Activated CD8-positive, alpha-beta memory T cell treated with anti-CD3 and anti-CD28 coated beads, Interleukin-2, amount 50 U/mL, for 1 hour (primary cell): ENCODE results near the gene KLHL22.
"Not testable (repeated sequence)": the region's sequence is repeated elsewhere in the genome, so short reads cannot be mapped to it uniquely, and the experiment has no call there.

Experiments
- DNase-seq: peaks from one replicate; pipeline ENCODE4 v3.0.0-alpha.2; 2020; ENCODE audit errors: extremely low read depth

KLHL22 gene, protein sequence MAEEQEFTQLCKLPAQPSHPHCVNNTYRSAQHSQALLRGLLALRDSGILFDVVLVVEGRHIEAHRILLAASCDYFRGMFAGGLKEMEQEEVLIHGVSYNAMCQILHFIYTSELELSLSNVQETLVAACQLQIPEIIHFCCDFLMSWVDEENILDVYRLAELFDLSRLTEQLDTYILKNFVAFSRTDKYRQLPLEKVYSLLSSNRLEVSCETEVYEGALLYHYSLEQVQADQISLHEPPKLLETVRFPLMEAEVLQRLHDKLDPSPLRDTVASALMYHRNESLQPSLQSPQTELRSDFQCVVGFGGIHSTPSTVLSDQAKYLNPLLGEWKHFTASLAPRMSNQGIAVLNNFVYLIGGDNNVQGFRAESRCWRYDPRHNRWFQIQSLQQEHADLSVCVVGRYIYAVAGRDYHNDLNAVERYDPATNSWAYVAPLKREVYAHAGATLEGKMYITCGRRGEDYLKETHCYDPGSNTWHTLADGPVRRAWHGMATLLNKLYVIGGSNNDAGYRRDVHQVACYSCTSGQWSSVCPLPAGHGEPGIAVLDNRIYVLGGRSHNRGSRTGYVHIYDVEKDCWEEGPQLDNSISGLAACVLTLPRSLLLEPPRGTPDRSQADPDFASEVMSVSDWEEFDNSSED

DNA sequence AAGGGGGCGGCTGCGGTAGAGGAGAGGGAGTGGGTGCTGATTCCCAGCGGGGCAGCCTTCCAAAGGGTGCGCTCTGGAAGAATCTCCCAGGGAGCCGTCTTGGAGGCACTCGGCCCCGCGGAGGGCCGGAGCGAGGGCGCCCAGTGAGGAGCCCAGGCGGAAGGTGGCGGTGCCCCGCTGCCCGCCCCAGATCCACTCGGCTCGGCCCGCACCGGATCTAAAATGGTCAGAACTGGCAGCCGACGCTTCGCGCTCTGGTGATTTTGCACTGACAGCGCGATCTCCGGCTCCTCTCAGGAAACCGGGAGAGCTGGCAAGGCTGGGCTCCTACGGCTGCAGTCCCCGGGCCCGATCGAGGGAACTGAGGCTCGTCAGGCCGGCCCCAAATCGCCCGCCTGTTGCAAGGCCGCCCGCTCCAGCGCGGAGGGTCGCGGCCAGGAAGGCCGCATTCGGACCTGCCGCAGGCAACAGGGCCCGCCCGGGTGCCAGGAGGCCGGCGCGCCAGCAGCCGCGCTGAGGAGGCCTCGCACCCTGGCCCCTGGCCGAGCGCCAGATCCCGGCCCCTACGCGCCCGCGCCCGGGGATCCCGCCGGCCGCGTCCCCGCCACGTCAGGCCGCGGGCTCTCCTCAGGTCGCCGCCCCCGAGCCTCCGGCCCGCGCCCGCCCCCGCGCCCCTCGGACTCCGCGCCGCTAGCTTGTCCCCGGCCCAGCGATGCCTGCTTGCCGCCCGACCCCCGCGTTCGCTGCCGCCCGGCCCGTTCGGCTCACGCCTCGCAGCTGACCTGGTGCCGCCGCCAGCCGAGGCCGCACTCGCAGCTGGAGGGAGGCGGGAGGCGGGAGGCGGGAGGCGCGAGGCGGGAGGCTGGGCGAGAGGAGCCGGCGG lies at the start of gene KLHL22:
TSS of gene KLHL22 (minus strand) at position 818 of the 883 bp plus-strand sequence. CDS start 6,584 bp downstream, outside the sequence.
- DNase-seq: no peak

DNA sequence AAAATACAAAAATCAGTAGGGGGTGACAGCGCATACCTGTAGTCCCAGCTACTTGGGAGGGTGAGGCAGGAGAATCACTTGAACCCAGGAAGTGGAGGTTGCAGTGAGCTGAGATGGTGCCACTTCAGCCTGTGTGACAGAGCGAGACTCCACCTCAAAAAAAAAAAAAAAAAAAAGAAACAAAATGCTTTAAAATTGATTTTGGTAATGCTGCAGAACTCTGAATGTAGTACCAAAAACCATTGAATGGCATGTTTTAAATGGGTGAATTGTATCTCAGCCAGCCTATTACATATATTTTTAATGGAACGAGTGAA lies 49.7 kb upstream of the KLHL22 start:
- not testable (repeated sequence) for DNase-seq

DNA sequence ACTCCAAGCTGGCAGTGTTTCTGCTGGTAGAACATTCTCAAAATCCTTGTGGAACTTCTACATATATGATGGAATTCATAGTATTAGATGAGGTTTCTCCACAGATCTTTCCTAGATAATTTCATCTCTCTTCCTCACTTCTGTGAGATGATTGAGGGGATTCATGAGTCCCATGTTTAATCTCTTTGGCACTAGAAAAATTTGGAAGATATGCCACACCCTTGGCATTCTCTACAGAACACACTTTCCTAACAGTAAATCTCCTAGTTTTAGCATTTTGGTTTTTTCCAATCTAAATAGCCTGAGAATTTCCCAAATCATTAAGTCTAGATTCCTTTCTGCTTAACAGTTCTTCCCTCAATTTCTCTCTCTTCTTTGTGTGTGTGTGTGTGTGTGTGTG lies 47.1 kb upstream of the KLHL22 start:
- DNase-seq: no peak

DNA sequence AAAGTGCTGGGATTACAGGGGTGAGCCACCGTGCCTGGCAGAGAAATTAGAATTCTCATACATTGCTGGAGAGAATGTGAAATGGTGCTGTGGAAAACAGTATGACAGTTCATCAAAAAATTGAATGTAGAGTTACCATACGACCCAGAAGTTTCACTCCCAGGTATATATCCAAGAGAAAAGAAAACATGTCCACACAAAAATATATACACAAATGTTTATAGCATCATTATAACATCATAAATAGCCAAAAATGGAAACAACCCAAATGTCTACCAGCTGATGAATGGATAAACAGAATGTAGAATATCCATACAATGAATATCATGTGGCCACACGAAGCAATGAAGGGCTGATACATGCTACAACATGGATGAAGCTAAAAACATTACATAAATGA lies 46.5 kb upstream of the KLHL22 start:
- no peak for DNase-seq

DNA sequence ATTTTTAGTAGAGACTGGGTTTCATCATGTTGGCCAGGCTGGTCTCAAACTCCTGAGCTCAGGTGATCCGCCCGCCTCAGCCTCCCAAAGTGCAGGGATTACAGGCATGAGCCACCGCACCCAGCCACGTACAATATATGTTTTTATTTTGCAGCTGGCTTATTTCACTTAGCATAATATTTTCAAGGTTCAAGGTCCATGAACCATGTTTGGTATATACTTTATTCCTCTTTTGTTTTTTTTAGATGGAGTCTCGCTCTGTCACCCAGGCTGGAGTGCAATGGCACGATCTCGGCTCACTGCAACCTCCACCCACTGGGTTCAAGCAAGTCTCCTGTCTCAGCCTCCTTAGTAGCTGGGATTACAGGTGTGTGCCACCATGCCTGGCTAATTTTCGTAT lies 43.3 kb upstream of the KLHL22 start:
- not testable (repeated sequence) for DNase-seq

DNA sequence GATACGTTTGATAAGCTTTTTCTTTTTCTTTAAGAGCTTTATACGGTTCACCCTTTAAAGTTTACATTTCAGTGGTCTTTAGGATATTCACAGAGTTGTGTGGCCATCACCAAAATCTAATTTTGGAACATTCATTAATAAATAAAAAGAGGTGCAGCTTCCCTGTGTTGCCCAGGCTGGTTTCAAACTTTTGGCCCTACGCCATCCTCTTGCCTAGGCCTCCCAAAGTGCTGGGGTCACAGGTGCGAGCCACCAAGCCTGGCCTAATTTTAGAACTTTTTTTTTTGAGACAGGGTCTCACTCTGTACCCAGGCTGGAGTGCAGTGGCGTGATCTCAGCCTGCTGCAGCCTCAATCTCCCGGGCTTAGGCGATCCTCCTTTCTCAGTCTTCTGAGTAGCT lies 42.4 kb upstream of the KLHL22 start:
- DNase-seq: no peak

DNA sequence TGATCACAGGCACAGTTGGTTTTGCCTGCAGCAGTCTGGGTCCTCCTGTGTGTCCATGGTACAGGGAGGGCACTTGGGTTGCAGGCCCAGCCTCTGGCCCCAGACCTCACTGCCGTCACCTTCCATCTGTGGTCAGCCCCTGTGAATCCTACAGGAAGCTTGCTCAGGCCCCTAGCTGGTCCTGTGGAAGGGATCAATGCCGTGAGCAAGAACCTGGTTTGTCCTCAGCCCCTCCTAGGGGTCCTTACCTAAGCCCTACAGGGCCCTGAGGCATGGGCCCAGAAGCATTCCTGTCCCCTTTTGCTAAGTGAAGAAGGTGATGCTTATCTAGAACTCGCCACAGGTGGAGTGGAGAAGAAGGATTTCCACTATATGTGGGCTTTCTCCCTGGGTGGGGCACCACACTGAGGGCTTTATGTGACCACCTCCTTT lies 41.7 kb upstream of the KLHL22 start:
- no peak for DNase-seq

DNA sequence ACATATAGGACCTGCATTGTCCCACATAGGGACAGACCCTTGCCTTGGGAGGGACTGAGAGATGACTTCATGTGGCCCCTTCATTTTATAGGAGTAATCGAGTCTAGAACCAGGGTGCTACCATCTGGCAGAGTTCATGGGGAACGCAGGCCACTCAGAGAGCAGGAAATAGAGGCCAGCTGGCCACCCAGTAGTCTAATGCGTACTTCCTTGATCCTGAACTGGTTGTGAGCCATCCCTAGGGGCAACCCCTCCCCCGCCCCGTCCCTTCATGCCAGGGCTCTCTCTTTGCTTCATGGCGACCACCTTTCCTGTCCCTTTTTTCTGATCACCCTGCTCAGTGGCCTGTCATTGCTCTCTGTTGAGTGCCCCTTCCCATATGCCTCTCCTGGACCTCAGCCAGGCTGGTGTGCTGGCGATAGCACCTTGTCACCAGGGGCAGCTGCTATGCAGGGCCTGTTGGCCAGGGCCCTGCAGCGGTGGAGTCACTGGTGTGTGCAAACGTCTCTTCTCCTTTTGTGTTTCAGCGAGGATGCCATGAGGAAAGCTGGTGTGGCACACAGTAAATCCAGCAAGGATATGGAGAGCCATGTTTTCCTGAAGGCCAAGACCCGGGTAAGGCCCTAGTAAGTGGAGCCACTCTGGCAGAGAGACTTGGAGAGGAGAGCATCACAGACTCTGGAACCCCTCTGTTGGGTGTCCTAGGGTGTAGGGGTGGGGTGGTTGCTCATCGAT lies 41.2 kb upstream of the KLHL22 start:
- no peak for DNase-seq

DNA sequence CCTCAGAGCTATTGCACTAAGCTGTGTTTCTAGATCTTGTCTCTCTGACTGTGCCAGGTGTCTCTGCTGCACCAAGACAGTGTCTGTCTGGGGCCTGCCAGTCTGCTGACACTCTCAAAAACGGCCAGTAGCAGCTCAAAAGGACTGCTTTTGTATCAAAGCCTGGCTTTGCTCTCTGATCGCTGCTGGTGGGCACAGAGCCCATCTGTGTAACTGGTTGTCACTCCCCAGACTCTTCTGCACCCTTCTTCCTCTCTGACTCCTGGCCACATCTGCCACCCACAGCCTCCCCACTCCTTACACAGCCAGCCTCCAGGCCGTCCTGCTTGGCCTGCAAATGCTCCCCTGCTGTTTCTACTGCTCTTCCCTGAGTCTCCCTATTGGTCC lies 38.3 kb upstream of the KLHL22 start:
- no peak for DNase-seq

DNA sequence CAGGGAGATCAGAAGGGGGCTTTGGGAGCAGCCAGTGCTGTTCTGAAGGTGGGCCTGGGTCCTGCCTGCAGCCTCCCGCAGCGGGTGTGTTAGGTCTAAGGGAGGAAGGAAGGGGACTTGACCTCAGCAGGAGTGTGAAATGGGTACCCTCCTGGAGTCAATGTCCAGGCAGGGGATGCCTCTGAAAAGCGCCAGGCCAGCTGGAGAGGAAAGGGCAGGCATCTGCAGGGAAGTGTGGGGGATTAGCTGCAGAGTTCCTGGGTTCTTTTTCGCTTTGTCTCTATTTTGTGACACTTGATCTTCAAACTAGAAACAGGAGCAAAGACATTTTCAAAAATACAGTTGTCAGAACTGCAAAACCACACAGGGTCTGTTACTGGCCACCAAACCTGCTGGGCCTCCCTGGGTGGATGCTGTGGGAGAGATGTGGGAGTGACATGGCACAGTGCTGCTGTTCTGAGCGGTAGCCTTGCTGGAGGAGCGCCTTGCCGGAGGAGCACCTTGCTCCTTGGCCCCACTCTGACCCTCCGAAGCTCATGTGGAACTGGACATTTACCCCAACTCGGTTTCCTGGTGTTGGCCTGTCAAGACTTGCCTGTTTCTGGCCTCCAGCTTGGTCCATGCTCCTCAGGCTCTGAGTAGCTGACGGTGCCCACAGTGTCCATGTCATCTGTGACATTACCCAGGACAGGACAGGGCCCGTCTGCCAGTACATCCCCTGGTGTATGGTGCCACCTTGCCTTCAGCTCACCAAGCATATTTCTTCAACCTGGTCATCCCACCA lies 37.7 kb upstream of the KLHL22 start:
- no peak for DNase-seq

DNA sequence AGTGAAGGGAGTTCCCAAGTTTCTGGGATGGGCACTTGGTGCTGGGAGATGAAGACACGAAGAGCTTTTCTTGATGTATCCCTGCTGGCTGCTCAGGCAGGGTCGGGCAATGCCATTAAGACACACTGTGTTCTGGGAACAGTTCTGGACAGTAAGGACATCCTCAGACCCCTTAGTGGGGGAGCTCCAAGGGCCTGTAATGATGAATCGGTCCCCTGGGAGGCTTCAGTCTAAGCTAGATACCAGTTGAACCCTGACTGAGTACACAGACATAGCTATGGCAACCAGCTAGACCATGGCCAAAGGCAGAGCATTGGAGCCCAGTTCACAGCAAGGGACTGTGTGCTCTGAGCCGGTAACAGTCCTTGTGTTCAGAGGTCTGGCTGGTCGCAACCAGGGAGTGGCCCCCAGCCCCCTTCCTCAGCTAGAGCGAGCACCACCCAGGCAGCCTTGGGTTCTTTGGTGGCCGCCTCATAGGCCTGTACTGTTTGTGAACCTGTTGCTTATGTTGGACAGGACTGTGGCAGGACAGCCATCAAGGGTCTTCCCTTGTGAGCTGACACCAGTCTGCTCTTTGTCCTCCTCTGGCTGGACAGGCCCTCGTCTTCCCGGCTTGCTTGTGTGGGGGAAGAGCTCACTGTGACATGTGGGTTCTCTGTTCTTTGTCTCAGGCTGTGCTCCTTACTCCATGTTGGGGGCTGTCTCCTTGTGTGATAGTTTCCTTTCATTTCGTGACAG lies 36.8 kb upstream of the KLHL22 start:
- DNase-seq: no peak

DNA sequence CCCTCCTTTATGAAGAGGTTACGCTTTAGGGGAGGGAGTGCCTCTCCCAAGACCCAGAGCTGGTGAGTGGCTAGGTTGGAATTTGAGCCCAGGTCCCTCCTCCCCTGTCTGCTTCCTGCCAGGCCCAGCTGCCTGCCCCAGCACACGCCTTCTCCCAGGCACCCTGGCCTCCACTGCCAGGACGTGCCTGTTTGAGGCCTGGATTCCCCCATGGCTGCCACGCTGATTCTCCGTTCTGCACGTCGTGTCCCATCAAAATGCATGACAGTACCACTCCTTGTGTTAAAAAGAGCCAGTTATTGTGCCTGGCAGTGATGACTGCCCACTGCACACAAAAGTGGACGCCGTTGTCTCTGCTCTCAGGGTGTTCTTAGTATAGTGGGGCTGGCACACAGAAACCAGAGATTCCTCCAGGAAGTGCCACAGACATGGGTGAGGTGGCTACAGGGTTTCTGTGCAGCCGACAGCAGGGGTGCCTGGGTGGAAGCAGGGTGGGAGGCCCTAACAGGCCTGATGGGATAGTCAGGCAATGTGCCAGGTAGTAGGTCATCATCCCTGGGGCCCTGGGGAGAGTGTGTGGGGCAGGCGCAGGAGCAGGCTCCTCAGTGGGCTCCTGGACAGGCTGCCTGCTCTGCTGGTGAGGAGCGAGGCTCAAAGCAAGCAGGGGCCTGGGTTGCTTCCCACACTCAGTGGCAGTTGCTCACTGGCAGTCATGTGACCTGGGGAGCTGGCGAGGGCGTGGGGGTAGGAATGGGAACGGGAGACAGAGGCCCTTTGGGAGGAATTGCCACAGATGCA lies 36.0 kb upstream of the KLHL22 start:
- DNase-seq: no peak

DNA sequence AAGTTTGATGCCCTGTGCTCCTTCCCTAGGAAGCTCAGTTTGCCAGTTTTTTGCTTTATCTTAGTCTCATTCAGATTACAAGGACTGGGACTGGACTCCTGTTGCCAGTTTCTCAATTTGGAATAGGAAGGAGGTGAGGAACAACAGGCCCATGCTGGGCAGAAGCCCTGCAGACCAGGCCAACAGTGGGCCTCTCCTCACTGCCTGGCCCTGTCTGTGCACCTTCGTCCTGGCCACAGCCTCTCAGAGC lies 35.5 kb upstream of the KLHL22 start:
- no peak for DNase-seq

DNA sequence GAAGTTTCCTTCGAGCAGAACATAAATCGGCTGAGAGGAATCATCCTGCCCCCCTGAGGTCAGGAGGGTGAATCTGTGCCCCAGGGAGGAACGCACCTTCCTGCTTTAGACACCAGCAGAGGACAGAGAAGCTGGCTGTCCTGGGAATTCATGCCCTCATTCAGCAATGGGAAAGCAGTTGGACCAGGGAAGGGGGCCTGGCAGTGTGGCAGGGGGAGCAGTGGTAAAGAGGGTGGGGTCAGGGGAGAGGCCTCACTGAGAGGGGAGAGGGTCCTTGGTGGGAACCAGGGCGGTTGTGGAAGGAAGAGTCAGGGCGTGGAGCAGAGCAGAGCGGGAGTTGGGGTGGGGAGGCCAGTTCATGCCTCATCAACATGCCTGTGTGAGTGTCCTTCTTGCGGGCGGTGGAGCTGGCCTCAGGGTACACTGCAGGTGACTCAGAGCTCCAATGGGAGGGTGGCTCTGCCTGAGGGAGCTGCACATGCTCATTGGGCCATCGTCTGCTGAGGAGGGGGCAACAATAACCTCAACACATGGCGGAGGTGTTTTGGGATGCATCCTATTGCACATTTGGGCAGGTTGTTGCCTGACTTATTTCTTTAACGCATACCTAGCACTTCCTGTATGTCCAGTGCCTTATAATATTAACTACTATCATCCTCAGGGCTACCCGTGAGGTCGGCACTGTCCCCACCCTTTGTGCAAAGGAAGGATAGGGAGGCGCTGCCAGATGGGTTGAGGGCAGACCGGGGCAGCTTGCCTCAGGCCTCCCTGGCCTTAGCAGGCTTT lies 35.0 kb upstream of the KLHL22 start:
- no peak for DNase-seq

DNA sequence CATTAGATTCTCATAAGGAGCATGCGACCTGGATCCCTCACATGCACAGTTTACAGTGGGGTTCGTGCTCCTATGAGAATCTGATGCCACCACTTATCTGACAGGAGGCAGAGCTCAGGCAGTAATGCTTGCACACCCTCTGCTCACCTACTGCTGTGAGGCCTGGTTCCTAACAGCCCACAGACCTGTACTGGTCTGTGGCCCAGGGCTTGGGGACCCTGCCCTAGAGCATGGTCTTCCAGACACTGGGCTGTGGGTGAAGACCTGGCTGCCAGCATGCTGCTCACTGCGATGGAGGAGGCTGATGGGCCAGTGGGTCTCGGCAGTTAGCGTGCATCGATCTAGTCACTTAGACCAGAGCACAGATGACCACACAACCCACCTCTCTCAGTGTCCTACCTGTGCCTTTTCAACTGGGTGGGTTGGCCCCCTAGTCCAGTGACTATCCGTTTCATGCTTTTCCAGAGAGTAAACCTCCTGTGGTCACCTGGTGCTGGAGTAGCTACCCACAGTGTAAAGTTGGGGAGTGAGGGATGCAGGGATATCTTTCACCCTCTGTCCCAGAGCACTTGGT lies 32.9 kb upstream of the KLHL22 start:
- no peak for DNase-seq

DNA sequence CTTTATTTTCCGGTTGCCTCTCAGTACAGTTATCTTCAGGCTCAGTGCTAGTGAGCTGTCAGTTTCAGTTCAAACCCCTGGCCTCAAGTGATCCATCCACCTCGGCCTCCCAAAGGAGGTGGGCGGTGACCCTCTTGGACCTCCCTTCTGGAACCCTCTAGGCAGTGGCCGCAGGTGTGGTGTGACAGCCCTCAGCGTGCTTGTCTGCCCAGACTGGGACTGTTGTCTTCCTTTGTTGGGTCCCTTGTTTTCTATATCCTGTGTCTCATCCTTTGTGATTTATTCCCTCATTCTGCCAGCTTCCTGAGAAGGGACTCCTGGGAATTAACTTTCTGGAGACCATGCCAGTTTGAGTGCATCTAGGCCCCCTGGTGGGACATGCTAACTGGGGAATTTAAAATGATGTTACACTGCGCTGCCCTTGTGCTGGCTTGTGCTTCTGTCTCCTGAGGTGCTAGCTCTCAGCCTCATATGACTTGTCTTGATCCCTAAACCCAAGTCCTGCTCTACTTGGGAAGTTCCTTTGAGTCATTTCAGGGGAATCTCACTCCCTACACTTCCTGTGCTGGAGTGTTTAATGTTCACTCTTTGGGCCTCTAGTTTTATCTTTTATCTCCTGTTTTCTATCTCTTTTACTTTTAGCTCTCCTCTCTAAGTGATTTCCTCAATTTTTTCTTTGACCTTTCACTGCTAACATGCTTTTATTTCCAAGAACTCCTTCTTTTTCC lies 31.2 kb upstream of the KLHL22 start:
- no peak for DNase-seq

DNA sequence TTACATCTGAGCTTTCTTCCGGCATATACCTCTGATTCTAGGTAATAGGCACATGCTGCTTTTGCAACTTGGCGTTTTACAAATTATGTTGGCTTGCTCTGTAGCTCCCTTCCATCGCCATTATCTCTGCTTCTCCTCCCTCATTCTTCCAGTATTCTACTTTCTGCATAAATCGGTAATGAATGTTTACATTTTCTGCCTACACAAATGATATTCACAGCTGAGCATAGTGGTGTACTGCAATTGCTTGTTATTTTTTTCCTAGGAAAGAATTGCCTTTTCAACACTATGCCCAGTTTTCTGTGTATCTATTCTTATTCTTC lies 30.7 kb upstream of the KLHL22 start:
- no peak for DNase-seq

DNA sequence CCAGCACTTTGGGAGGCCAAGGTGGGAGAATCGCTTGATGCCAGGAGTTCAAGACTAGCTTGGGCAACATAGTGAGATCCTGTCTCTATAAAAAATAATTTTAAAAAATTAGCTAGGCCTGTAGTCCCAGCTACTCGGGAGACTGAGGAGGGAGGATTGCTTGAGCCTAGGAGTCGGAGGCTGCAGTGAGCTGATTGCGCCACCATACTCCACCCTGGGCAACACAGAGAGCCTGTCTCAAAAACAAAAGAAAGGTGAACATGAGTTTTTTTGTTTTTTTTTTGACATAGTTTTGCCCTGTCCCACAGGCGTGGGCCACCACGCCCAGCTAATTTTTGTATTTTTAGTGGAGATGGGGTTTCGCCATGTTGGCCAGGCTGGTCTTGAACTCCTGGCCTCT lies 29.5 kb upstream of the KLHL22 start:
- DNase-seq: no peak
